Omental fat pad (tissue), 4 donors: ENCODE results near the gene TBC1D4. TPM values are rescaled to one million over a fixed set of nuclear protein-coding genes. Genes with fewer than 3 reads are reported as not detected.
A peak's percentile ranks its signal among the peaks of the same experiment; 100 is the strongest.

Source experiments
- ATAC-seq: fragments of 150-250 bp; one replicate; pipeline ENCODE4 v1.9.1; 2016; ENCODE audit warnings: mild to moderate bottlenecking, moderate library complexity; ENCODE audit not compliant: low FRiP score
- DNase-seq: peaks from one replicate; pipeline ENCODE4 v3.0.0-alpha.2; 2019; ENCODE audit warnings: low spot score
- CTCF ChIP-seq, 3 donors: fragments of 450-650 bp; IDR thresholded peaks; one replicate each; pipeline ENCODE4 v1.5.1; 2016 to 2017; ENCODE audit warnings: antibody characterized with exemption in 3 of 3, mild to moderate bottlenecking in 3 of 3, moderate library complexity in 2 of 3
- total RNA-seq, 4 donors: library from RNA; depleted of rRNA; stranded (reverse); fragments of >200 nt; gene quantifications; one replicate each; pipeline ENCODE4 v1.1.0, GENCODE V29; 2016

TBC1D4 gene
- total RNA-seq, 4 donors from 2014 or later, result 24.7 to 55.1 (median 39.2) TPM

- no peak for TF ChIP-seq CTCF (IDR thresholded peaks at IDR 0.05)
- DNase-seq (no peak), ATAC-seq (peak; percentile 56)
Measured at GRCh38 chr13:75329723-75330122, 152.2 kb downstream of the TBC1D4 start.

GRCh38 chr13:75329097-75329496 is 152.9 kb downstream of the TBC1D4 start:
- no peak for TF ChIP-seq CTCF (IDR thresholded peaks at IDR 0.05)
- DNase-seq (no peak), ATAC-seq (no peak)

- no peak for DNase-seq
- no peak for ATAC-seq
- no peak for TF ChIP-seq CTCF (IDR thresholded peaks at IDR 0.05)
Measured at GRCh38 chr13:75327135-75327510, 154.8 kb downstream of the TBC1D4 start.

GRCh38 chr13:75326173-75327134 is 155.5 kb downstream of the TBC1D4 start:
- DNase-seq, result no peak
- TF ChIP-seq CTCF (IDR thresholded peaks at IDR 0.05), result no peak
- peak; percentile 49 for ATAC-seq

GRCh38 chr13:75325711-75326110 is 156.3 kb downstream of the TBC1D4 start:
- ATAC-seq, result no peak
- no peak for TF ChIP-seq CTCF (IDR thresholded peaks at IDR 0.05)
- DNase-seq, result no peak

- TF ChIP-seq CTCF (IDR thresholded peaks at IDR 0.05), result no peak
- DNase-seq (no peak), ATAC-seq (no peak)
Measured at GRCh38 chr13:75324413-75324940, 157.5 kb downstream of the TBC1D4 start.

- no peak for ATAC-seq
- TF ChIP-seq CTCF (IDR thresholded peaks at IDR 0.05), result no peak
- no peak for DNase-seq
Measured at GRCh38 chr13:75321084-75321483, 160.9 kb downstream of the TBC1D4 start.
